Esophagus squamous epithelium (tissue), 4 donors: ENCODE data around the gene JARID2.

ENCODE experiments used
- POLR2A ChIP-seq, 4 donors: fragments of 450-650 bp; IDR thresholded peaks; one replicate each; pipeline ENCODE4 v1.6.1; 2017; ENCODE audit warnings: antibody characterized with exemption in 4 of 4, mild to moderate bottlenecking in 4 of 4, moderate library complexity in 3 of 4
- TF ChIP-seq, protein P1 (sequence below), 6 experiments: fragments of 450-650 bp in 4 of 6; fragments of 200-600 bp in 2 of 6; sonication (generic) in 2 of 6; IDR thresholded peaks; one replicate each; pipeline ENCODE4 v1.5.1; 2016 to 2019; ENCODE audit warnings: antibody characterized with exemption in 6 of 6, mild to moderate bottlenecking in 4 of 6, moderate library complexity in 4 of 6

DNA sequence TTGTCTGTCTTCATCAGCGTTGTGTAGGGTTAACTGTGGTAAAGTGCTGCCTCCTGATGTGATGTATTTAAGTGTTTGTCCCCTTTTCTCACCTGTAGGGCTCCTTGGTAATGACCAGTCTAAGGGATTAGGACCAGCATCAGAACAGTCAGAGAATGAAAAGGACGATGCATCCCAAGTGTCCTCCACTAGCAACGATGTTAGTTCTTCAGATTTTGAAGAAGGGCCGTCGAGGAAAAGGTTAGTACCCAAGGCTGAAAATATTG, 164.2 kb downstream of the JARID2 start:
- TF ChIP-seq, protein P1, sequence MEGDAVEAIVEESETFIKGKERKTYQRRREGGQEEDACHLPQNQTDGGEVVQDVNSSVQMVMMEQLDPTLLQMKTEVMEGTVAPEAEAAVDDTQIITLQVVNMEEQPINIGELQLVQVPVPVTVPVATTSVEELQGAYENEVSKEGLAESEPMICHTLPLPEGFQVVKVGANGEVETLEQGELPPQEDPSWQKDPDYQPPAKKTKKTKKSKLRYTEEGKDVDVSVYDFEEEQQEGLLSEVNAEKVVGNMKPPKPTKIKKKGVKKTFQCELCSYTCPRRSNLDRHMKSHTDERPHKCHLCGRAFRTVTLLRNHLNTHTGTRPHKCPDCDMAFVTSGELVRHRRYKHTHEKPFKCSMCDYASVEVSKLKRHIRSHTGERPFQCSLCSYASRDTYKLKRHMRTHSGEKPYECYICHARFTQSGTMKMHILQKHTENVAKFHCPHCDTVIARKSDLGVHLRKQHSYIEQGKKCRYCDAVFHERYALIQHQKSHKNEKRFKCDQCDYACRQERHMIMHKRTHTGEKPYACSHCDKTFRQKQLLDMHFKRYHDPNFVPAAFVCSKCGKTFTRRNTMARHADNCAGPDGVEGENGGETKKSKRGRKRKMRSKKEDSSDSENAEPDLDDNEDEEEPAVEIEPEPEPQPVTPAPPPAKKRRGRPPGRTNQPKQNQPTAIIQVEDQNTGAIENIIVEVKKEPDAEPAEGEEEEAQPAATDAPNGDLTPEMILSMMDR (IDR thresholded peaks at IDR 0.05), result no peak
- no peak for TF ChIP-seq POLR2A (IDR thresholded peaks at IDR 0.05)
